Measurements from ENCODE around the gene LRRN3.

DNA sequence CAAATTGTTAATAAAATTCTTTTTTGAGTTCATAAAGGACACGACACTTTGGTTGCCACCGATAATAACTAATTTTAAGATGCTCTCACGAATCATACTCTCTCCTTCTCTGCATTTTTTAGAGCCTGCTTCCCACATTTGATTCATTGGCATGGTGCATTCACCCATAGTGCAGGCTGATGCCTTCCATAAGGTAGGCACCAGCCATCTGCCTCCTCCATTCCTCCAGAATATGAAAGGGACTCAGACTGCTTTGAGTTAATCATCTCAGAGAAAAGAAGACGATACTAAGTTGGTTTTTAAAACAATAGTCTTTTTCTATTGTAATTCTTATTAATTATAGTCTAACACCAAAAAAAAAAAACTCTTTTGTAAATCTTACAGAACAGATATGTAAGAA, 33.9 kb upstream of the LRRN3 start:
- TF ChIP-seq POLR2AphosphoS5 (IDR thresholded peaks at IDR 0.05; ENCODE audit: low read depth): no peak
- TF ChIP-seq, protein P1, sequence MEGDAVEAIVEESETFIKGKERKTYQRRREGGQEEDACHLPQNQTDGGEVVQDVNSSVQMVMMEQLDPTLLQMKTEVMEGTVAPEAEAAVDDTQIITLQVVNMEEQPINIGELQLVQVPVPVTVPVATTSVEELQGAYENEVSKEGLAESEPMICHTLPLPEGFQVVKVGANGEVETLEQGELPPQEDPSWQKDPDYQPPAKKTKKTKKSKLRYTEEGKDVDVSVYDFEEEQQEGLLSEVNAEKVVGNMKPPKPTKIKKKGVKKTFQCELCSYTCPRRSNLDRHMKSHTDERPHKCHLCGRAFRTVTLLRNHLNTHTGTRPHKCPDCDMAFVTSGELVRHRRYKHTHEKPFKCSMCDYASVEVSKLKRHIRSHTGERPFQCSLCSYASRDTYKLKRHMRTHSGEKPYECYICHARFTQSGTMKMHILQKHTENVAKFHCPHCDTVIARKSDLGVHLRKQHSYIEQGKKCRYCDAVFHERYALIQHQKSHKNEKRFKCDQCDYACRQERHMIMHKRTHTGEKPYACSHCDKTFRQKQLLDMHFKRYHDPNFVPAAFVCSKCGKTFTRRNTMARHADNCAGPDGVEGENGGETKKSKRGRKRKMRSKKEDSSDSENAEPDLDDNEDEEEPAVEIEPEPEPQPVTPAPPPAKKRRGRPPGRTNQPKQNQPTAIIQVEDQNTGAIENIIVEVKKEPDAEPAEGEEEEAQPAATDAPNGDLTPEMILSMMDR (IDR thresholded peaks at IDR 0.05; ENCODE audit: insufficient read depth, low read length): no peak

All from HL-60 (cell line).